Mononuclear cell (primary cell): Measurements from ENCODE around the gene NPR3. TPM values are rescaled to one million over a fixed set of nuclear protein-coding genes. Genes with fewer than 3 reads are reported as not detected.
"Not testable (repeated sequence)": the region's sequence is repeated elsewhere in the genome, so short reads cannot be mapped to it uniquely, and the experiment has no call there.

Experiments
- H3K27me3 ChIP-seq: 2 replicates; pipeline ENCODE4 v1.6.0; 2011; ENCODE audit warnings: low read length, control low read depth; ENCODE audit not compliant: insufficient read depth
- H3K4me1 ChIP-seq: 2 replicates; pipeline ENCODE4 v1.5.1; 2011; ENCODE audit warnings: mild to moderate bottlenecking, low read length, control low read depth; ENCODE audit not compliant: insufficient read depth
- H3K4me3 ChIP-seq: 2 replicates; pipeline ENCODE4 v1.5.1; 2011; ENCODE audit warnings: mild to moderate bottlenecking, low read length, moderate library complexity
- H3K9me3 ChIP-seq: 2 replicates; pipeline ENCODE4 v1.5.1; 2011; ENCODE audit warnings: low read depth, mild to moderate bottlenecking, control low read depth, low read length
- total RNA-seq: library from RNA; depleted of rRNA; stranded (reverse); fragments of >200 nt; gene quantifications from one replicate; pipeline ENCODE4 v1.2.3, GENCODE V29; 2012

The NPR3 gene
- total RNA-seq, 1 donor = 0.52 TPM

DNA sequence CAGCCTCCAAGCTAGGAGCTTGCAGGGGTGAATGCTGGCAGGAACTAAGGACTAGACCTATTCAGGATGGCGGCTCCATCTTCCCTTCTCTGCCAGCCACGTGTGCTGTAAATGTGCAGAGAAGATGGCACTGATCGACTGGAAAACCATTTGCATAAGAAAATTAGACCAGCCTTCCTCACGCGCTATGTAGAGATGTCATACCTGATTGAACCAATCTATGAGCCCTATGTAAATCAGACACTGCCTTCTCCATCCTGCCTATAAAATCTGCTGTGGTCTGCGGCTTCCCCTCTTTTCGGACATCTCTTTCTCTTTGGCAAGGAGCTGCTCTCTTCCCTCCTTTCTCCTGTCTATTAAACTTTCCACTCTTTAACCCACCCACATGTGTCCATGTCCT lies 91.6 kb downstream of the NPR3 start:
- no peaks in the 10 kb centered on the region for H3K27me3 ChIP-seq
- no peaks in the 10 kb centered on the region for H3K9me3 ChIP-seq
- no peak overlapping the region for H3K4me3 ChIP-seq
- no peaks in the 10 kb centered on the region for H3K4me1 ChIP-seq

DNA sequence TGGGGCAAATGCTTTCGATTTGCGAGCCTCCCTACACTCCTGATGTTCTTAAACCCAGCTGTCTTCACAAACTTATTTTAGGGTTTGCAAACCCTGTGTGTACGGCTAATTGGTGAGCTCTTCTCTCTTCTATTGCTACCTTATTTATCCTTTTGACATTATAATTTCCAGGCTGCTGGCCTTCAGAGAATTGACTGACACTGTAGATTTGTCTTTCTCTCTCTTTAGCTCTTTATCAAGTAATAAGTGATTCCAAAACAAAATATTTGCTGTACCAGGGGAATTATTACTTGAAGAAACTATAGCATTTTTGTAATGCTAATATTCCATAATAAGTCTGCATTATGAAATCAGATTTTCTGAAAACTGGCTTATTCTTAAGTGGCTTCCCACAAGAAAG lies 92.5 kb downstream of the NPR3 start:
- Histone ChIP-seq H3K4me3 (no peak overlapping the region), H3K4me1 (no peaks in the 10 kb centered on the region), H3K9me3 (no peaks in the 10 kb centered on the region), H3K27me3 (no peaks in the 10 kb centered on the region)

DNA sequence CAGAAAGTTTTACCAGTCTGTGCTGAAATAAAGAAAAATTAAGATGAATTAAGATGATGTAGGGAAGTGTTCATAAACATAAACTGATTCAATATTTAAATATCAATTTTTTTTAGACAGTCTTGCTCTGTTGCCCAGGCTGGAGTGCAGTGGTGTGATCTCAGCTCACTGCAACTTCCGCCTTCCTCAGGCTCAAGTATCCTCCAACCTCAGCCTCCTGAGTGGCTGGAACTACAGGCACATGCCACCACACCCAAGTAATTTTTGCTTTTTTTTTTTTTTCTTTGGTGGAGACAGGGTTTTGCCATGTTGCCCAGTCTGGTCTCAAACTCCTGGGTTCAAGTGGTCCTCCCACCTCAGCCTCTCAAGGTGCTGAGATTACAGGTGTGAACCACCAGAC lies 94.3 kb downstream of the NPR3 start:
- H3K4me3 ChIP-seq, H3K9me3 ChIP-seq, H3K27me3 ChIP-seq, H3K4me1 ChIP-seq: not testable (repeated sequence)

DNA sequence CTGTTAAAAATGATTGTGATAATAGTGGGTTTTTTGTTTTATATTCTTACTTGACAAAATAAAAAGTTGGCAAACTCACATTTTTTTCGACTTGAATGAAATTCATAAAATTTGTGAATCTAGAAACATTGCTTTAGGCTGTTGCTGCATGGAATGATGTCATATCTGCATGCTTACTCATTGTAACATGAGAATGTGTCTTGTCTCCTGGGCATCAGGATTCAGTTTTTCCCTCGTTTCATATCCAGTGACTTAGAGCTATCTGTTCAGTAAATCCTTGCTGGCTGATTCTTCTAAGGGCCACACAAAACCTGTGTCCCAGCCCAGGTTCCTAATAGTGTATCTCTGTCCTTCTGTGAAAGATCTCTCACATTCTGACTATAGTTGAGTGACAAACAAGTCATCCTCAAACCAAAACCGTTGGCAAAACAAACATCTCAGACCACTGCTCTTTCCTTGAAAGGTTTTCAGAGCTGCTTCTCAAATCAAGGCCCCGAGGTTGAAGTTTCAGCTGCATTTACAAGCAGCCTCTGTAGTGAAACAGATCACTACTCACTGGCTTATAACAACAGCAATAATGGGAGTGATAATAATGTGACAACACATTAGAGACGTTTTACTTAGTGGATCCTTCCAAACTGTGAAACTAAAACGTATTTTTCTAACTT lies 95.0 kb downstream of the NPR3 start:
- Histone ChIP-seq H3K4me3 (no peak overlapping the region), H3K4me1 (no peaks in the 10 kb centered on the region), H3K9me3 (no peaks in the 10 kb centered on the region), H3K27me3 (no peaks in the 10 kb centered on the region)

- Histone ChIP-seq H3K4me3 (no peak overlapping the region), H3K4me1 (no peaks in the 10 kb centered on the region), H3K9me3 (no peaks in the 10 kb centered on the region), H3K27me3 (no peaks in the 10 kb centered on the region)
Observed at GRCh38 chr5:32808783-32809182, 97.7 kb downstream of the NPR3 start.

DNA sequence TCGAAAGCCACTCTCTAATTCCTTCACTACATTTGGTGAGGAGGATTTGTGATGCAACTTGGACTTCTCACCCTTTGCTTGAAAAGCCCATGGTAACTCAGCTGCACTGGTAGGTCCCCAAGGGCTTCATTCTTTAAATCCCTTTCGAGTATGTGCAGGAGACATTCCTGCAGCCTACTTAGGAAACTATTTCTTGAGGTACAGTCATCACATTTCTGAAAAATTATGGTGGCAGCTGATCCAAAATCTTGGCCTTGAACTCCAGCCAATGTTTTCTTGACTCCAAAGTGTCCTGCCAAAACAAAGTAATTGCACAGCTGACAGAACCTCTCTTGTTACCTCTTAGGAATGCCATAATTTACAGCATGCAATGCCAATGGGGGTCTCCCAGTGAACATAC lies 99.7 kb downstream of the NPR3 start:
- Histone ChIP-seq H3K27me3 (no peaks in the 10 kb centered on the region), H3K9me3 (no peaks in the 10 kb centered on the region), H3K4me1 (no peaks in the 10 kb centered on the region), H3K4me3 (no peak overlapping the region)

GRCh38 chr5:32812399-32812798 lies 101.3 kb downstream of the NPR3 start:
- Histone ChIP-seq H3K9me3 (no peaks in the 10 kb centered on the region), H3K4me3 (no peak overlapping the region), H3K27me3 (no peaks in the 10 kb centered on the region), H3K4me1 (no peaks in the 10 kb centered on the region)

GRCh38 chr5:32814141-32814540 lies 103.0 kb downstream of the NPR3 start:
- Histone ChIP-seq H3K4me1 (no peaks in the 10 kb centered on the region), H3K9me3 (no peaks in the 10 kb centered on the region), H3K27me3 (no peaks in the 10 kb centered on the region), H3K4me3 (no peak overlapping the region)

GRCh38 chr5:32814620-32815019 lies 103.5 kb downstream of the NPR3 start:
- Histone ChIP-seq H3K9me3 (no peaks in the 10 kb centered on the region), H3K4me1 (no peaks in the 10 kb centered on the region), H3K27me3 (no peaks in the 10 kb centered on the region), H3K4me3 (no peak overlapping the region)

- no peaks in the 10 kb centered on the region for H3K27me3 ChIP-seq
- no peaks in the 10 kb centered on the region for H3K9me3 ChIP-seq
Observed at GRCh38 chr5:32827981-32828380, 116.9 kb downstream of the NPR3 start.

GRCh38 chr5:32828492-32828891 lies 117.4 kb downstream of the NPR3 start:
- no peaks in the 10 kb centered on the region for H3K27me3 ChIP-seq
- H3K9me3 ChIP-seq = no peaks in the 10 kb centered on the region
- no peak overlapping the region for H3K4me3 ChIP-seq
- no peaks in the 10 kb centered on the region for H3K4me1 ChIP-seq

More at GRCh38 chr5:32827981-32828380, 116.9 kb downstream of the NPR3 start:
- Histone ChIP-seq H3K4me1 (no peaks in the 10 kb centered on the region), H3K4me3 (no peak overlapping the region)

- H3K27me3 ChIP-seq = no peaks in the 10 kb centered on the region
- H3K4me1 ChIP-seq = no peaks in the 10 kb centered on the region
- no peak overlapping the region for H3K4me3 ChIP-seq
- no peaks in the 10 kb centered on the region for H3K9me3 ChIP-seq
Observed at GRCh38 chr5:32831624-32832023, 120.5 kb downstream of the NPR3 start.

GRCh38 chr5:32833127-32833526 lies 122.0 kb downstream of the NPR3 start:
- H3K4me1 ChIP-seq = no peaks in the 10 kb centered on the region
- H3K9me3 ChIP-seq = no peaks in the 10 kb centered on the region
- H3K27me3 ChIP-seq = no peaks in the 10 kb centered on the region

GRCh38 chr5:32833663-32834062 lies 122.5 kb downstream of the NPR3 start:
- Histone ChIP-seq H3K4me3 (no peak overlapping the region), H3K9me3 (no peaks in the 10 kb centered on the region), H3K27me3 (no peaks in the 10 kb centered on the region), H3K4me1 (no peaks in the 10 kb centered on the region)

More at GRCh38 chr5:32833127-32833526, 122.0 kb downstream of the NPR3 start:
- H3K4me3 ChIP-seq = no peak overlapping the region

- no peaks in the 10 kb centered on the region for H3K4me1 ChIP-seq
- H3K27me3 ChIP-seq = no peaks in the 10 kb centered on the region
- H3K9me3 ChIP-seq = no peaks in the 10 kb centered on the region
- no peak overlapping the region for H3K4me3 ChIP-seq
Observed at GRCh38 chr5:32834251-32834650, 123.1 kb downstream of the NPR3 start.

DNA sequence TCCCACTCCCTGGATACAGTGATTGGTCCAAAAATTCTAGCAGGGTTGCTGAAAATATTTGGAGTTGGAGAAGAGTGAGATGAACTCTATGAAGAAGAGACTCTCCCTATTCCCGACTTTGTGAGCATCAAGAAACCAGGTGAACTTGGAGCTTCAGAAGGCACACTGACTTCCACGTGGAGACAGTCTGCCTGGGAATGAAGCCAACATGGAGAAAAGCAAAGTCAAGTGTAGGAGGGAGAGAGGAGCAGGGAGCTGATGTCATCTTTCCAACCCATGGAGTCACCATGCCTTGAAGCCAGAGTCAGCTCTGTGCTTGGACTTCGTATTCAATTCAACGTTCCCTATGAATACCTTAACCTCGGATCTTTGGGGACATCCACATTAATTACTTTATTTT lies 125.1 kb downstream of the NPR3 start:
- H3K4me1 ChIP-seq = no peaks in the 10 kb centered on the region
- H3K27me3 ChIP-seq = no peaks in the 10 kb centered on the region
- no peak overlapping the region for H3K4me3 ChIP-seq
- no peaks in the 10 kb centered on the region for H3K9me3 ChIP-seq
